Peyer's patch (tissue), 4 donors: ENCODE data around the gene PRAC2.

Experiments used
- POLR2A ChIP-seq, 2 donors: fragments of 450-650 bp; IDR thresholded peaks; one replicate each; pipeline ENCODE4 v1.5.1; 2017; ENCODE audit warnings: antibody characterized with exemption in 2 of 2, mild to moderate bottlenecking in 2 of 2, moderate library complexity in 2 of 2
- TF ChIP-seq, protein P1 (sequence below), 6 experiments: fragments of 450-650 bp in 4 of 6; fragments of 200-600 bp in 2 of 6; sonication (generic) in 1 of 6; IDR thresholded peaks; one replicate each; pipeline ENCODE4 v1.5.1; 2017 to 2019; ENCODE audit warnings: antibody characterized with exemption in 6 of 6, mild to moderate bottlenecking in 3 of 6, moderate library complexity in 1 of 6

DNA sequence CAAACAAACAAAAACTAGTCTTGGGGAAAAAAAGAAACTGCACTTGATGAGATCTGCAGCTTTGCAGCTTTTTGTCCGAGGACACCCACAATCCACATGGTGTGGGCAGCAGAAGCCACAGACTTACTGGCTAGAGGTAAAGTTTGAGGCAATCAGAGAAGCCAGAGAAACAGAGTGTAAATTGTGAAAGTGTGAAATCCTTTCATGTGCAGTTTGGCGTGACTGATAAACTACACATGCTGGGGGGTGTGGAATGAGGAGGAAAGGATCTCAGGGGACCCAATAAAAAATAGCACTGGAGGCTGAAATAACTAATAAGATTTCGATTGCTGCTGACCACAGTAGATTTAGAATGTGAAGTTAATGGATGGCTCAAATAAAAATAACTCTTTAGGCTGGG is 48.0 kb downstream of the PRAC2 start:
- TF ChIP-seq, protein P1, sequence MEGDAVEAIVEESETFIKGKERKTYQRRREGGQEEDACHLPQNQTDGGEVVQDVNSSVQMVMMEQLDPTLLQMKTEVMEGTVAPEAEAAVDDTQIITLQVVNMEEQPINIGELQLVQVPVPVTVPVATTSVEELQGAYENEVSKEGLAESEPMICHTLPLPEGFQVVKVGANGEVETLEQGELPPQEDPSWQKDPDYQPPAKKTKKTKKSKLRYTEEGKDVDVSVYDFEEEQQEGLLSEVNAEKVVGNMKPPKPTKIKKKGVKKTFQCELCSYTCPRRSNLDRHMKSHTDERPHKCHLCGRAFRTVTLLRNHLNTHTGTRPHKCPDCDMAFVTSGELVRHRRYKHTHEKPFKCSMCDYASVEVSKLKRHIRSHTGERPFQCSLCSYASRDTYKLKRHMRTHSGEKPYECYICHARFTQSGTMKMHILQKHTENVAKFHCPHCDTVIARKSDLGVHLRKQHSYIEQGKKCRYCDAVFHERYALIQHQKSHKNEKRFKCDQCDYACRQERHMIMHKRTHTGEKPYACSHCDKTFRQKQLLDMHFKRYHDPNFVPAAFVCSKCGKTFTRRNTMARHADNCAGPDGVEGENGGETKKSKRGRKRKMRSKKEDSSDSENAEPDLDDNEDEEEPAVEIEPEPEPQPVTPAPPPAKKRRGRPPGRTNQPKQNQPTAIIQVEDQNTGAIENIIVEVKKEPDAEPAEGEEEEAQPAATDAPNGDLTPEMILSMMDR (IDR thresholded peaks at IDR 0.05), result no peak
- TF ChIP-seq POLR2A (IDR thresholded peaks at IDR 0.05), result no peak
